Glutamatergic neuron (in vitro differentiated cells): Measurements from ENCODE around the gene RAB28. TPM values are rescaled to one million over a fixed set of nuclear protein-coding genes. Genes with fewer than 3 reads are reported as not detected.

ENCODE experiments used
- DNase-seq: peaks from one replicate; pipeline ENCODE4 v3.0.0; 2022
- H3K27ac Mint-ChIP-seq: one replicate; pipeline ENCODE4 v1.8.0; 2020; ENCODE audit warnings: mild to moderate bottlenecking, mixed read lengths, inconsistent platforms; ENCODE audit not compliant: unreplicated experiment
- H3K27me3 Mint-ChIP-seq: one replicate; pipeline ENCODE4 v1.8.0; 2020; ENCODE audit warnings: mild to moderate bottlenecking, moderate library complexity, mixed read lengths, inconsistent platforms; ENCODE audit not compliant: unreplicated experiment
- H3K36me3 Mint-ChIP-seq: one replicate; pipeline ENCODE4 v1.8.0; 2020; ENCODE audit warnings: mild to moderate bottlenecking, mixed read lengths, inconsistent platforms; ENCODE audit not compliant: unreplicated experiment
- H3K4me1 Mint-ChIP-seq: one replicate; pipeline ENCODE4 v1.8.0; 2020; ENCODE audit warnings: mild to moderate bottlenecking, low read depth, mixed read lengths, inconsistent platforms; ENCODE audit not compliant: unreplicated experiment
- H3K4me3 Mint-ChIP-seq: one replicate; pipeline ENCODE4 v1.8.0; 2020; ENCODE audit warnings: mild to moderate bottlenecking, mixed read lengths, inconsistent platforms; ENCODE audit not compliant: unreplicated experiment
- H3K9me3 Mint-ChIP-seq: one replicate; pipeline ENCODE4 v1.8.0; 2020; ENCODE audit warnings: mild to moderate bottlenecking, moderate library complexity, mixed read lengths, inconsistent platforms; ENCODE audit not compliant: unreplicated experiment
- total RNA-seq: library from RNA; stranded (reverse); fragmentation: NEBNext Ultra II Directional; extraction: Animal tissue kit (Norgen Biotek cat#: 25700); gene quantifications from one replicate; pipeline ENCODE4 v1.2.1, GENCODE V29; 2021; ENCODE audit not compliant: unreplicated experiment
- TF ChIP-seq, protein P1 (sequence below): fragments of 200-600 bp; sonication (generic); IDR thresholded peaks from one replicate; pipeline ENCODE4 v1.5.0; 2021; ENCODE audit not compliant: partially characterized antibody, unreplicated experiment

The RAB28 gene
- total RNA-seq, 1 donor from 2014 or later = 12.7 TPM

GRCh38 chr4:13441506-13441905 lies 42.6 kb downstream of the RAB28 start:
- Mint-ChIP-seq H3K4me3 (peak overlapping the region; percentile 42), H3K9me3 (peaks cover 1% of the 10 kb centered on the region), H3K27ac (peak overlapping the region; percentile 72), H3K36me3 (peaks cover 11% of the 10 kb centered on the region), H3K4me1 (peaks cover 8% of the 10 kb centered on the region), H3K27me3 (peaks cover 5% of the 10 kb centered on the region)
- DNase-seq = no peak
- TF ChIP-seq, protein P1, sequence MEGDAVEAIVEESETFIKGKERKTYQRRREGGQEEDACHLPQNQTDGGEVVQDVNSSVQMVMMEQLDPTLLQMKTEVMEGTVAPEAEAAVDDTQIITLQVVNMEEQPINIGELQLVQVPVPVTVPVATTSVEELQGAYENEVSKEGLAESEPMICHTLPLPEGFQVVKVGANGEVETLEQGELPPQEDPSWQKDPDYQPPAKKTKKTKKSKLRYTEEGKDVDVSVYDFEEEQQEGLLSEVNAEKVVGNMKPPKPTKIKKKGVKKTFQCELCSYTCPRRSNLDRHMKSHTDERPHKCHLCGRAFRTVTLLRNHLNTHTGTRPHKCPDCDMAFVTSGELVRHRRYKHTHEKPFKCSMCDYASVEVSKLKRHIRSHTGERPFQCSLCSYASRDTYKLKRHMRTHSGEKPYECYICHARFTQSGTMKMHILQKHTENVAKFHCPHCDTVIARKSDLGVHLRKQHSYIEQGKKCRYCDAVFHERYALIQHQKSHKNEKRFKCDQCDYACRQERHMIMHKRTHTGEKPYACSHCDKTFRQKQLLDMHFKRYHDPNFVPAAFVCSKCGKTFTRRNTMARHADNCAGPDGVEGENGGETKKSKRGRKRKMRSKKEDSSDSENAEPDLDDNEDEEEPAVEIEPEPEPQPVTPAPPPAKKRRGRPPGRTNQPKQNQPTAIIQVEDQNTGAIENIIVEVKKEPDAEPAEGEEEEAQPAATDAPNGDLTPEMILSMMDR = no peak

- DNase-seq = no peak
- Mint-ChIP-seq H3K4me3 (no peak overlapping the region), H3K4me1 (peaks cover 10% of the 10 kb centered on the region), H3K27ac (no peak overlapping the region), H3K9me3 (peaks cover 6% of the 10 kb centered on the region), H3K27me3 (peaks cover 6% of the 10 kb centered on the region), H3K36me3 (peaks cover 18% of the 10 kb centered on the region)
- TF ChIP-seq, protein P1 = no peak
Measured at GRCh38 chr4:13436962-13437361, 47.2 kb downstream of the RAB28 start.

DNA sequence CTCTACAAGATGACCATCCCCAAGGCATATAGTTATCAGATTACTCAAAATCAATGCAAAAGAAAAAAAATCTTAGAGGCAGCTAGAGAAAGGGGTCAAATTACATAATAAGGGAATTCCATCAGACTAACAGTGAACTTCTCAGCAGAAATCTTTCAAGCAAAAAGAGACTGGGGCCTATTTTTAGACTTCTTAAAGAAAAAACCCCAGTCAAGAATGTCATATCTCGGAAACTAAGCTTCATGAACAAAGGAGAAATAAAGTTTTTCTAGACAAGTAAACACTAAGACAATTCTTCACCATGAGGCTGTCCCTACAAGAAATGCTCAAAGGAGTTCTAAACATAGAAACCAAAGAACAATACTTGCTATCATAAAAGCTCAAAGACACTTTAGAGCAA lies 51.7 kb downstream of the RAB28 start:
- H3K4me3 Mint-ChIP-seq = no peak overlapping the region

DNA sequence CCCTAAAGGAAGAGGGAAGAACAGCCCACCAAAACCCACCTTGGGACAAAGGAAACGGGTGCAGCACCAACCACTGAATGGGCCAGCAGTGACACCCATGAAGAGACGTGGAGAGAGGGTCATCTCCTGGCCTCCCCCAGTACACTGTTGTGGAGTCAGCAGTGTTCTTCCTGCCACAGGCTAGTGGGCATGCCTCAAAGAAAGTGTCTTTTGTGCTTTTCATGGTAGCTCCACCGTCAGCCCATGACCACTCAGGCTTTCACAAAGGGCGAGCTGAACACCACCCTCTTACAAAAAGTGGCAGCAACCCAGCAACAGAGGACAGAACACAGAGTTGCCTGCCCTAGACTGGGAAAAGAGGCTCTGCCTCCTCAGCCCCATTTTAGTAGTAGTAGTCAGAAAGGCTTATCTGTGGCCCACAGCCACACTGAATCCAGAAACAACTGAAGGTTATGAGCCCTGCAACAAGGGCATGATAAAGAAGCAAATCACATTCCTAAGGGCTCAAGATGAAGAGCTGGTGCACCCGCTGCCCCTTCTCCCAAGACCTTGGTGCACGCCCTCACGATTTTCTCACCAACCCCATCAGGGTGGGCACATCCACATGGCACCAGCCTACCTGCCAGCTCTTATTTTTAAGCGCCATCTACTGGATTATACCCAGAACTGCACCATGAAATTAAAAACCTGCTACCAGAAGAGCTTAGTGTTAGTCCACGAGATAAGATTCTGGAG lies 53.1 kb downstream of the RAB28 start:
- Mint-ChIP-seq H3K4me3 (no peak overlapping the region), H3K27ac (no peak overlapping the region), H3K36me3 (peaks cover 9% of the 10 kb centered on the region), H3K4me1 (peaks cover 2% of the 10 kb centered on the region), H3K27me3 (no peaks in the 10 kb centered on the region), H3K9me3 (peaks cover 5% of the 10 kb centered on the region)
- DNase-seq = no peak
- TF ChIP-seq, protein P1 = peak; percentile 55

More for the DNA sequence above, 51.7 kb downstream of the RAB28 start:
- Mint-ChIP-seq H3K27ac (no peak overlapping the region), H3K4me1 (peaks cover 2% of the 10 kb centered on the region), H3K9me3 (peaks cover 5% of the 10 kb centered on the region), H3K36me3 (peaks cover 18% of the 10 kb centered on the region), H3K27me3 (peaks cover 6% of the 10 kb centered on the region)
- DNase-seq = no peak
- TF ChIP-seq, protein P1 = no peak

DNA sequence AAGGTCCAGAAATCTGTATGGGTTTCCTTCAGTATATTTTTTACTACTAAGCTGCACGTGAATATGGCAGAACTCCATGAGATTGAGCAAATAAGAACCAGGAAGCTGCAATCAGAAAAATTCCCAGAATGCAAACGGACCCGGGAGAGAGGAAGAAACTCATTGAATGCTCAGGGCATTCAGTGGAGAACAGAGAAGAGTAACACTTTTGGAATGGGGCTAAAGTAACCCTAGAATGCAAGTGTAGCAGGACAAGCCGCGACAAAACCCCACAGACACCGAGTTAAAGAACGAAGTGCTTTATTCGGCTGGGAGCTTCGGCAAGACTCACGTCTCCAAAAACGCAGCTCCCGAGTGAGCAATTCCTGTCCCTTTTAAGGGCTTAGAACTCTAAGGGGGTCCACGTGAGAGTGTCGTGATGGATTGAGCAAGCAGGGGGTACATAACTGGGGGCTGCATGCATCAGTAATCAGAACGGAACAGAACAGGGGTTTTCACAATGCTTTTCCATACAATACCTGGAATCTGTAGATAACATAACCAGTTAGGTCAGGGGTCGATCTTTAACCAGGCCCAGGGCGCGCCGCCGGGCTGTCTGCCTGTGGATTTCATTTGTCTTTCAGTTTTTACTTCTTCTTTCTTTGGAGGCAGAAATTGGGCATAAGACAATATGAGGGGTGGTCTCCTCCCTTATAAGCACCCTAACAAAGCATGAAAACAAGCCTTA lies 56.4 kb downstream of the RAB28 start:
- Mint-ChIP-seq H3K4me1 (peaks cover 2% of the 10 kb centered on the region), H3K36me3 (peaks cover 3% of the 10 kb centered on the region), H3K27ac (no peak overlapping the region), H3K4me3 (no peak overlapping the region), H3K9me3 (peaks cover 2% of the 10 kb centered on the region), H3K27me3 (no peaks in the 10 kb centered on the region)
- TF ChIP-seq, protein P1 = no peak
- DNase-seq = no peak
